ENCODE data around the gene EPB41L4B. TPM values are rescaled to one million over a fixed set of nuclear protein-coding genes. Genes with fewer than 3 reads are reported as not detected.

Gene EPB41L4B
- total and polyA plus RNA-seq, 2 of the 13 experiments (the other 11 are each of a cell fraction or from before 2014, with no cell fraction given): 17.6 to 22.1 TPM

GRCh38 chr9:109277451-109277850 lies 43.4 kb downstream of the EPB41L4B start (continued):
- TF ChIP-seq GTF3A (CRISPR knock-in tag; conservative IDR thresholded peaks at IDR 0.05) (no peak), ZNF776 (CRISPR knock-in tag; IDR thresholded peaks at IDR 0.05) (no peak), NR2F1 (CRISPR knock-in tag; IDR thresholded peaks at IDR 0.05) (peak; percentile 61 to 71; a peak in 3 of 4 replicates), ZNF770 (CRISPR knock-in tag; IDR thresholded peaks at IDR 0.05) (peak; percentile 80), GABPA (IDR thresholded peaks at IDR 0.05; ENCODE audit: low read depth, low read length) (no peak), GABPA (CRISPR knock-in tag; IDR thresholded peaks at IDR 0.05; ENCODE audit: low read depth) (no peak), MTF1 (CRISPR knock-in tag; IDR thresholded peaks at IDR 0.05) (no peak), MBD4 (IDR thresholded peaks at IDR 0.05; ENCODE audit: borderline replicate concordance, low read length) (no peak), RBFOX2 (IDR thresholded peaks at IDR 0.05; ENCODE audit: low read depth, low read length) (no peak), ZNF20 (CRISPR knock-in tag; IDR thresholded peaks at IDR 0.05) (no peak), THRA (CRISPR knock-in tag; IDR thresholded peaks at IDR 0.05; ENCODE audit: borderline replicate concordance) (peak; percentile 99), ZNF382 (CRISPR knock-in tag; IDR thresholded peaks at IDR 0.05; ENCODE audit: borderline replicate concordance) (no peak), RAD21 (CRISPR knock-in tag; IDR thresholded peaks at IDR 0.05) (0 out of 2 replicates have a peak, but pooled peaks have one; percentile 38), HIC2 (CRISPR knock-in tag; IDR thresholded peaks at IDR 0.05; ENCODE audit: low read depth) (peak; percentile 54; the same call in 1 of the 2 replicates), ZMYM2 (CRISPR knock-in tag; IDR thresholded peaks at IDR 0.05) (peak; percentile 7; the same call in 1 of the 2 replicates), NFE2L2 (IDR thresholded peaks at IDR 0.05; ENCODE audit: low read length) (no peak), ZNF746 (CRISPR knock-in tag; IDR thresholded peaks at IDR 0.05) (no peak), FOXA3 (CRISPR knock-in tag; IDR thresholded peaks at IDR 0.05) (peak; percentile 30; the same call in 1 of the 2 replicates), ZNF274 (CRISPR knock-in tag; IDR thresholded peaks at IDR 0.05) (0 out of 2 replicates have a peak, but pooled peaks have one; percentile 52)
- TF ChIP-seq, protein P1, sequence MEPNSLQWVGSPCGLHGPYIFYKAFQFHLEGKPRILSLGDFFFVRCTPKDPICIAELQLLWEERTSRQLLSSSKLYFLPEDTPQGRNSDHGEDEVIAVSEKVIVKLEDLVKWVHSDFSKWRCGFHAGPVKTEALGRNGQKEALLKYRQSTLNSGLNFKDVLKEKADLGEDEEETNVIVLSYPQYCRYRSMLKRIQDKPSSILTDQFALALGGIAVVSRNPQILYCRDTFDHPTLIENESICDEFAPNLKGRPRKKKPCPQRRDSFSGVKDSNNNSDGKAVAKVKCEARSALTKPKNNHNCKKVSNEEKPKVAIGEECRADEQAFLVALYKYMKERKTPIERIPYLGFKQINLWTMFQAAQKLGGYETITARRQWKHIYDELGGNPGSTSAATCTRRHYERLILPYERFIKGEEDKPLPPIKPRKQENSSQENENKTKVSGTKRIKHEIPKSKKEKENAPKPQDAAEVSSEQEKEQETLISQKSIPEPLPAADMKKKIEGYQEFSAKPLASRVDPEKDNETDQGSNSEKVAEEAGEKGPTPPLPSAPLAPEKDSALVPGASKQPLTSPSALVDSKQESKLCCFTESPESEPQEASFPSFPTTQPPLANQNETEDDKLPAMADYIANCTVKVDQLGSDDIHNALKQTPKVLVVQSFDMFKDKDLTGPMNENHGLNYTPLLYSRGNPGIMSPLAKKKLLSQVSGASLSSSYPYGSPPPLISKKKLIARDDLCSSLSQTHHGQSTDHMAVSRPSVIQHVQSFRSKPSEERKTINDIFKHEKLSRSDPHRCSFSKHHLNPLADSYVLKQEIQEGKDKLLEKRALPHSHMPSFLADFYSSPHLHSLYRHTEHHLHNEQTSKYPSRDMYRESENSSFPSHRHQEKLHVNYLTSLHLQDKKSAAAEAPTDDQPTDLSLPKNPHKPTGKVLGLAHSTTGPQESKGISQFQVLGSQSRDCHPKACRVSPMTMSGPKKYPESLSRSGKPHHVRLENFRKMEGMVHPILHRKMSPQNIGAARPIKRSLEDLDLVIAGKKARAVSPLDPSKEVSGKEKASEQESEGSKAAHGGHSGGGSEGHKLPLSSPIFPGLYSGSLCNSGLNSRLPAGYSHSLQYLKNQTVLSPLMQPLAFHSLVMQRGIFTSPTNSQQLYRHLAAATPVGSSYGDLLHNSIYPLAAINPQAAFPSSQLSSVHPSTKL (CRISPR knock-in tag; IDR thresholded peaks at IDR 0.05): peak; percentile 77

Data from HepG2 (cell line).